B cell (primary cell): ENCODE data around the gene DESI2. TPM values are rescaled to one million over a fixed set of nuclear protein-coding genes. Genes with fewer than 3 reads are reported as not detected.

Experiments used
- ATAC-seq: fragments of 200-7000 bp; cut with Tn5 transposase; one replicate; pipeline ENCODE4 v1.10.0; 2021; ENCODE audit warnings: low read depth, mild to moderate bottlenecking, moderate number of reproducible peaks, moderate library complexity
- CTCF ChIA-PET: fragments of 350-600 bp; sonication (Branson Sonifier 250); formaldehyde crosslinking; loops from one replicate; lab custom pipeline; 2021; ENCODE audit warnings: antibody characterized with exemption, inconsistent platforms; lab: Charles Lee
- POLR2A ChIA-PET: fragments of 350-600 bp; sonication (Branson Sonifier 250); formaldehyde crosslinking; loops from one replicate; lab custom pipeline; 2021; ENCODE audit warnings: antibody characterized with exemption; lab: Charles Lee
- DNase-seq: peaks from one replicate; pipeline ENCODE4 v3.0.0; 2013
- H2AFZ ChIP-seq: 2 replicates; pipeline ENCODE4 v1.6.1; 2012; ENCODE audit warnings: mild to moderate bottlenecking, low read depth, low read length; ENCODE audit not compliant: insufficient read depth, poor library complexity, severe bottlenecking
- H3K27ac ChIP-seq, 2 donors: 1 replicate in 1 of 2; 2 replicates in 1 of 2; pipeline ENCODE4 v1.5.1; 2012 to 2013; ENCODE audit warnings: low read length in 2 of 2, mild to moderate bottlenecking in 2 of 2, moderate library complexity in 1 of 2
- H3K27me3 ChIP-seq, 4 experiments: fragments of 200-600 bp in 1 of 4; sonication (generic) in 1 of 4; replicated peaks in 1 of 4; 1 replicate in 2 of 4; 2 replicates in 2 of 4; pipeline versions ENCODE4 v1.6.1 to v1.7.0; 2013 to 2016; ENCODE audit warnings: low read length in 3 of 4, mild to moderate bottlenecking in 2 of 4, mixed read lengths in 1 of 4, moderate library complexity in 1 of 4; ENCODE audit not compliant: insufficient read depth in 4 of 4, control insufficient read depth in 3 of 4; ENCODE audit errors: control extremely low read depth in 1 of 4
- H3K36me3 ChIP-seq, 2 experiments: replicated peaks in 1 of 2; 1 replicate in 1 of 2; 2 replicates in 1 of 2; pipeline versions ENCODE4 v1.6.1 to v1.7.1; 2013; ENCODE audit warnings: low read length in 1 of 2; ENCODE audit not compliant: insufficient read depth in 2 of 2, control insufficient read depth in 1 of 2; ENCODE audit errors: control extremely low read depth in 1 of 2, extremely low read depth in 1 of 2
- H3K4me1 ChIP-seq, 2 donors: fragments of 200-600 bp in 1 of 2; sonication (generic) in 1 of 2; 1 replicate in 1 of 2; 2 replicates in 1 of 2; pipeline versions ENCODE4 v1.5.1 to v1.6.1; 2013 to 2017; ENCODE audit warnings: low read length in 2 of 2; ENCODE audit not compliant: control insufficient read depth in 2 of 2, insufficient read depth in 2 of 2
- H3K4me2 ChIP-seq: replicated peaks from 2 replicates; pipeline ENCODE3; 2012; ENCODE audit warnings: mild to moderate bottlenecking, low read depth, low read length; ENCODE audit not compliant: poor library complexity, severe bottlenecking
- H3K4me3 ChIP-seq, 5 experiments: fragments of 200-600 bp in 1 of 5; sonication (generic) in 1 of 5; 1 replicate in 3 of 5; 2 replicates in 2 of 5; pipeline versions ENCODE4 v1.5.1 to v1.7.0; 2011 to 2016; ENCODE audit warnings: low read length in 4 of 5, mild to moderate bottlenecking in 4 of 5, low read depth in 2 of 5, control low read depth in 1 of 5, moderate library complexity in 1 of 5; ENCODE audit not compliant: insufficient read depth in 1 of 5; ENCODE audit errors: control extremely low read depth in 1 of 5, extremely low read depth in 1 of 5
- H3K79me2 ChIP-seq: fragments of 200-600 bp; sonication (generic); one replicate; pipeline ENCODE4 v1.6.0; 2016; ENCODE audit warnings: low read length; ENCODE audit not compliant: control insufficient read depth, insufficient read depth
- H3K9ac ChIP-seq: fragments of 200-600 bp; sonication (generic); 2 replicates; pipeline ENCODE4 v1.6.1; 2017; ENCODE audit warnings: mild to moderate bottlenecking, low read length, moderate library complexity
- H3K9me3 ChIP-seq, 3 donors: one replicate each; pipeline versions ENCODE4 v1.6.1 to v1.7.1; 2013; ENCODE audit warnings: low read length in 2 of 3; ENCODE audit not compliant: control insufficient read depth in 2 of 3, insufficient read depth in 1 of 3; ENCODE audit errors: control extremely low read depth in 1 of 3
- H4K20me1 ChIP-seq: 2 replicates; pipeline ENCODE4 v1.6.0; 2012; ENCODE audit warnings: mild to moderate bottlenecking, low read length; ENCODE audit not compliant: insufficient read depth, control insufficient read depth, poor library complexity, severe bottlenecking
- H3K27ac Mint-ChIP-seq: one replicate; pipeline ENCODE4 v1.8.0; 2021; ENCODE audit warnings: mixed read lengths
- H3K27me3 Mint-ChIP-seq: one replicate; pipeline ENCODE4 v1.8.0; 2021; ENCODE audit warnings: mixed read lengths
- H3K4me1 Mint-ChIP-seq: one replicate; pipeline ENCODE4 v1.8.0; 2021; ENCODE audit warnings: mixed read lengths
- H3K4me3 Mint-ChIP-seq: one replicate; pipeline ENCODE4 v1.8.0; 2021; ENCODE audit warnings: mixed read lengths
- H3K9me3 Mint-ChIP-seq: one replicate; pipeline ENCODE4 v1.8.0; 2022; ENCODE audit warnings: mixed read lengths; ENCODE audit not compliant: insufficient read depth
- EZH2 ChIP-seq: IDR thresholded peaks from 2 replicates; pipeline ENCODE4 v1.6.1; 2012; ENCODE audit warnings: borderline replicate concordance, low read depth, mild to moderate bottlenecking, moderate library complexity, low read length; ENCODE audit not compliant: insufficient read depth, poor library complexity, severe bottlenecking
- WGBS: methylation state at CpG from one replicate; pipeline ENCODE4 v1.1.5; 2013; ENCODE audit warnings: missing lambda C conversion rate; ENCODE audit not compliant: insufficient coverage; 5-methylcytosine and 5-hydroxymethylcytosine counted together
- intact Hi-C: fragments of 100-400 bp; cut with micrococcal nuclease; formaldehyde crosslinking; loops from one replicate; pipeline ENCODE4 v1.10.0; 2022
- polyA plus RNA-seq: library from polyadenylated mRNA; depleted of rRNA; stranded (reverse); fragments of >200 nt; gene quantifications from 2 replicates; pipeline ENCODE4 v1.2.3, GENCODE V29; 2012
- total RNA-seq, 2 donors: library from RNA; stranded (reverse); fragments of 120-200 nt in 1 of 2; gene quantifications; 1 replicate in 1 of 2; 2 replicates in 1 of 2; pipeline versions ENCODE4 v1.2.3 to v1.2.4, GENCODE V29; 2013 to 2022
- TF ChIP-seq, protein P1 (sequence below): fragments of 200-600 bp; IDR thresholded peaks from one replicate; pipeline ENCODE4 v1.8.0; 2022; ENCODE audit warnings: antibody characterized with exemption, mild to moderate bottlenecking

Gene DESI2
- total and polyA plus RNA-seq, 2 donors (not counting 1 experiment from before 2014, with no cell fraction given): 9.3 to 25.2 TPM

DNA sequence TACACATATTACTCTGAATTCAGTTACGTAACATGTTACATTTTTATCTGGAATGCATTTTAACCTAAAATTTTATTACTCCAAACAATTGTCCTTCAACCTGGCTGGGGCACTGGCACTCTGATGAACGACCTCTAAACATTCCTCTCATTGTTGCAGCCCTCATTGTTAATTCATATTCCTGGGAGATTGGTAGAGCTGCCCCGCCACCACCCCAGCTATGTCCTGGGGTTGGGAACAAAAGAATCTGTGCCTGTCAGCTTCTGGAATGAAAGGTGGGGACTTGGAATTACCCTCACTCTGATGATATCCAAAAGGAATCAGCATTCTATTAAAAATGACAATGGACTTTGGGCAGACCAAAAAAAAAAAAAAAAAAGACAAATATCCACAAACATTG lies 38.0 kb upstream of the DESI2 start:
- H3K4me2 ChIP-seq: no peak overlapping the region
- Mint-ChIP-seq H3K4me3 (no peak overlapping the region), H3K27me3 (no peaks in the 10 kb centered on the region), H3K27ac (no peak overlapping the region), H3K9me3 (no peaks in the 10 kb centered on the region), H3K4me1 (no peaks in the 10 kb centered on the region)
- no peak overlapping the region for H2AFZ ChIP-seq
- no peaks in the 10 kb centered on the region for H4K20me1 ChIP-seq
- H3K9ac ChIP-seq: no peak overlapping the region
- no peaks in the 10 kb centered on the region for H3K79me2 ChIP-seq
- H3K9me3 ChIP-seq: no peaks in the 10 kb centered on the region
- no peak for DNase-seq
- ChIA-PET CTCF (no interaction called here), POLR2A (no interaction called here)
- H3K36me3 ChIP-seq: no peaks in the 10 kb centered on the region
- TF ChIP-seq, protein P1, sequence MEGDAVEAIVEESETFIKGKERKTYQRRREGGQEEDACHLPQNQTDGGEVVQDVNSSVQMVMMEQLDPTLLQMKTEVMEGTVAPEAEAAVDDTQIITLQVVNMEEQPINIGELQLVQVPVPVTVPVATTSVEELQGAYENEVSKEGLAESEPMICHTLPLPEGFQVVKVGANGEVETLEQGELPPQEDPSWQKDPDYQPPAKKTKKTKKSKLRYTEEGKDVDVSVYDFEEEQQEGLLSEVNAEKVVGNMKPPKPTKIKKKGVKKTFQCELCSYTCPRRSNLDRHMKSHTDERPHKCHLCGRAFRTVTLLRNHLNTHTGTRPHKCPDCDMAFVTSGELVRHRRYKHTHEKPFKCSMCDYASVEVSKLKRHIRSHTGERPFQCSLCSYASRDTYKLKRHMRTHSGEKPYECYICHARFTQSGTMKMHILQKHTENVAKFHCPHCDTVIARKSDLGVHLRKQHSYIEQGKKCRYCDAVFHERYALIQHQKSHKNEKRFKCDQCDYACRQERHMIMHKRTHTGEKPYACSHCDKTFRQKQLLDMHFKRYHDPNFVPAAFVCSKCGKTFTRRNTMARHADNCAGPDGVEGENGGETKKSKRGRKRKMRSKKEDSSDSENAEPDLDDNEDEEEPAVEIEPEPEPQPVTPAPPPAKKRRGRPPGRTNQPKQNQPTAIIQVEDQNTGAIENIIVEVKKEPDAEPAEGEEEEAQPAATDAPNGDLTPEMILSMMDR: no peak
- TF ChIP-seq EZH2: no peak
- no CpG with 5 or more reads among the region's 3 CpGs for WGBS
- no peak overlapping the region for H3K4me3 ChIP-seq
- no peak overlapping the region for H3K27ac ChIP-seq
- intact Hi-C loops: no loop called here
- no peak for ATAC-seq
- no peaks in the 10 kb centered on the region for H3K27me3 ChIP-seq
- no peaks in the 10 kb centered on the region for H3K4me1 ChIP-seq

DNA sequence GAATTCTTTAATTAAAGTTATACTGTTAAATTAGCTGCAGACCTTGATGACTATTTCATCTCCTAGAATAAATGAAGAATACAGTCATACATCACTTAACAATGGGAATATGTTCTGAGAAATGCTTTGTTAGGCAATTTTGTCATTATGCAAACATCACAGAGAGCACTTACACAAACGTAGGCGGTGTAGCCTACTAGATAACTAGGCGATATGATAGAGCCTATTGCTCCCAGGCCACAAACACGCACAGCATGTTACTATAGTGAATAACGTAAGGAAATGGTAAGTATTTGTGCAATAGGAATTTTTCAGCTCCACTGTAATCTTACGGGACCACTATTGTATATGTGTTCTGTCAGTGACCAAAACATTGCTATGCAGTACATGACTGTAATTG lies 37.6 kb upstream of the DESI2 start:
- WGBS: 95% methylated on average over 6 of the region's 6 CpGs
- Mint-ChIP-seq H3K9me3 (no peaks in the 10 kb centered on the region), H3K4me1 (no peaks in the 10 kb centered on the region), H3K27me3 (no peaks in the 10 kb centered on the region), H3K27ac (no peak overlapping the region), H3K4me3 (no peak overlapping the region)
- POLR2A ChIA-PET: no interaction called here
- H3K27ac ChIP-seq: no peak overlapping the region
- H3K36me3 ChIP-seq: no peaks in the 10 kb centered on the region
- H3K27me3 ChIP-seq: no peaks in the 10 kb centered on the region
- TF ChIP-seq, protein P1: no peak
- no peak for TF ChIP-seq EZH2
- CTCF ChIA-PET: interaction anchor here (1.1 kb wide), 1 partner anchor 32 kb away, joined by 3 read pairs; no protein-coding TSS in a partner anchor
- H3K9me3 ChIP-seq: no peaks in the 10 kb centered on the region
- H3K4me3 ChIP-seq: no peak overlapping the region
- H3K9ac ChIP-seq: no peak overlapping the region
- intact Hi-C loops: no loop called here
- no peaks in the 10 kb centered on the region for H3K4me1 ChIP-seq
- H3K79me2 ChIP-seq: no peaks in the 10 kb centered on the region
- H3K4me2 ChIP-seq: no peak overlapping the region
- DNase-seq (no peak), ATAC-seq (no peak)
- H2AFZ ChIP-seq: no peak overlapping the region
- no peaks in the 10 kb centered on the region for H4K20me1 ChIP-seq
